H9 (cell line): ENCODE measurements around the gene LDLRAD4. TPM values are rescaled to one million over a fixed set of nuclear protein-coding genes. Genes with fewer than 3 reads are reported as not detected.

Experiments
- DNase-seq: peaks from one replicate; pipeline ENCODE4 v3.0.0-alpha.2; 2017
- H2AFZ ChIP-seq: one replicate; pipeline ENCODE4 v1.6.1; 2013; ENCODE audit warnings: mild to moderate bottlenecking, low read length, control low read depth, moderate library complexity
- H2AK5ac ChIP-seq: 2 replicates; pipeline ENCODE4 v1.6.1; 2013; ENCODE audit warnings: low read length, control low read depth, mixed read lengths; ENCODE audit not compliant: insufficient read length
- H2BK120ac ChIP-seq: one replicate; pipeline ENCODE4 v1.6.1; 2013; ENCODE audit warnings: low read depth, mild to moderate bottlenecking, low read length, control low read depth, inconsistent platforms; ENCODE audit not compliant: poor library complexity, severe bottlenecking
- H2BK12ac ChIP-seq: 2 replicates; pipeline ENCODE4 v1.6.1; 2013; ENCODE audit warnings: low read length, control low read depth, mixed read lengths, low read depth; ENCODE audit not compliant: insufficient read length
- H2BK15ac ChIP-seq: 2 replicates; pipeline ENCODE4 v1.6.1; 2013; ENCODE audit warnings: low read depth, low read length, control low read depth
- H2BK20ac ChIP-seq: one replicate; pipeline ENCODE4 v1.6.1; 2013; ENCODE audit warnings: low read depth, mild to moderate bottlenecking, low read length, control low read depth, inconsistent platforms; ENCODE audit not compliant: poor library complexity, severe bottlenecking
- H2BK5ac ChIP-seq: 2 replicates; pipeline ENCODE4 v1.6.1; 2013; ENCODE audit warnings: low read length, control low read depth, mixed read lengths; ENCODE audit not compliant: insufficient read length
- H3K14ac ChIP-seq: 2 replicates; pipeline ENCODE4 v1.6.1; 2013; ENCODE audit warnings: low read length, control low read depth; ENCODE audit not compliant: insufficient read depth
- H3K18ac ChIP-seq: 2 replicates; pipeline ENCODE4 v1.6.1; 2013; ENCODE audit warnings: low read depth, mild to moderate bottlenecking, mixed read lengths, low read length, control low read depth; ENCODE audit not compliant: insufficient read length
- H3K23ac ChIP-seq: 2 replicates; pipeline ENCODE4 v1.6.1; 2013; ENCODE audit warnings: low read length, control low read depth, mixed read lengths, low read depth; ENCODE audit not compliant: insufficient read length
- H3K23me2 ChIP-seq: 2 replicates; pipeline ENCODE4 v1.6.1; 2013; ENCODE audit warnings: low read depth, mild to moderate bottlenecking, mixed read lengths, low read length, control low read depth; ENCODE audit not compliant: insufficient read length, poor library complexity, severe bottlenecking
- H3K27ac ChIP-seq: 2 replicates; pipeline ENCODE4 v1.5.1; 2013; ENCODE audit warnings: low read length, control low read depth, mixed read lengths, low read depth; ENCODE audit not compliant: insufficient read length
- H3K27me3 ChIP-seq: 2 replicates; pipeline ENCODE4 v1.6.1; 2013; ENCODE audit warnings: low read length, control low read depth, inconsistent platforms; ENCODE audit not compliant: insufficient read depth
- H3K4ac ChIP-seq: 2 replicates; pipeline ENCODE4 v1.6.1; 2013; ENCODE audit warnings: low read depth, mild to moderate bottlenecking, control low read depth, inconsistent platforms, low read length, moderate library complexity
- H3K4me1 ChIP-seq: 2 replicates; pipeline ENCODE4 v1.6.1; 2013; ENCODE audit warnings: low read length, control low read depth, inconsistent platforms; ENCODE audit not compliant: insufficient read depth
- H3K4me2 ChIP-seq: 2 replicates; pipeline ENCODE4 v1.6.1; 2013; ENCODE audit warnings: low read length, control low read depth, mixed read lengths; ENCODE audit not compliant: insufficient read length, insufficient read depth
- H3K56ac ChIP-seq: 2 replicates; pipeline ENCODE4 v1.6.1; 2013; ENCODE audit warnings: low read depth, mild to moderate bottlenecking, mixed read lengths, low read length, control low read depth; ENCODE audit not compliant: insufficient read length
- H3K79me1 ChIP-seq: 2 replicates; pipeline ENCODE4 v1.6.1; 2013; ENCODE audit warnings: low read depth, mild to moderate bottlenecking, moderate library complexity, low read length, control low read depth, inconsistent platforms; ENCODE audit not compliant: insufficient read depth, poor library complexity, severe bottlenecking
- H3K79me2 ChIP-seq: 2 replicates; pipeline ENCODE4 v1.6.1; 2013; ENCODE audit warnings: low read length, control low read depth, inconsistent platforms; ENCODE audit not compliant: insufficient read depth
- H3K9ac ChIP-seq: 2 replicates; pipeline ENCODE4 v1.6.1; 2013; ENCODE audit warnings: low read length, control low read depth, mixed read lengths; ENCODE audit not compliant: insufficient read length; ENCODE audit errors: extremely low read depth
- H3K9me3 ChIP-seq: one replicate; pipeline ENCODE4 v1.6.1; 2013; ENCODE audit warnings: low read depth, low read length, inconsistent platforms; ENCODE audit not compliant: control insufficient read depth
- H3T11ph ChIP-seq: one replicate; pipeline ENCODE4 v1.6.1; 2013; ENCODE audit warnings: mild to moderate bottlenecking, low read length, control low read depth, inconsistent platforms
- H4K20me1 ChIP-seq: one replicate; pipeline ENCODE4 v1.6.1; 2013; ENCODE audit not compliant: control insufficient read depth, insufficient read length, insufficient read depth
- H4K5ac ChIP-seq: 2 replicates; pipeline ENCODE4 v1.6.1; 2013; ENCODE audit warnings: low read depth, mild to moderate bottlenecking, mixed read lengths, low read length, control low read depth; ENCODE audit not compliant: insufficient read length
- H4K8ac ChIP-seq: replicated peaks from 2 replicates; pipeline ENCODE4 v1.6.1; 2013; ENCODE audit warnings: low read length, control low read depth, mixed read lengths, low read depth; ENCODE audit not compliant: insufficient read length
- H4K91ac ChIP-seq: 2 replicates; pipeline ENCODE4 v1.6.1; 2013; ENCODE audit warnings: low read depth, mild to moderate bottlenecking, moderate library complexity, mixed read lengths, low read length, control low read depth; ENCODE audit not compliant: insufficient read length
- H3K27ac Mint-ChIP-seq, 3 experiments: 2 replicates in 2 of 3; 3 replicates in 1 of 3; pipeline ENCODE4 v1.8.0; 2020 to 2021; ENCODE audit warnings: mixed read lengths in 3 of 3, mild to moderate bottlenecking in 1 of 3, moderate library complexity in 1 of 3
- H3K27me3 Mint-ChIP-seq: 2 replicates; pipeline ENCODE4 v1.8.0; 2021; ENCODE audit warnings: low read depth, mild to moderate bottlenecking, moderate library complexity, mixed read lengths
- H3K36me3 Mint-ChIP-seq, 3 experiments: 2 replicates in 2 of 3; 3 replicates in 1 of 3; pipeline ENCODE4 v1.8.0; 2020 to 2021; ENCODE audit warnings: low read depth in 3 of 3, mixed read lengths in 3 of 3; ENCODE audit not compliant: insufficient read depth in 1 of 3
- H3K4me1 Mint-ChIP-seq, 2 experiments: 2 replicates each; pipeline ENCODE4 v1.8.0; 2020; ENCODE audit warnings: mixed read lengths in 2 of 2
- H3K4me3 Mint-ChIP-seq, 2 experiments: 2 replicates in 1 of 2; 3 replicates in 1 of 2; pipeline ENCODE4 v1.8.0; 2020 to 2021; ENCODE audit warnings: mild to moderate bottlenecking in 2 of 2, mixed read lengths in 2 of 2, moderate library complexity in 1 of 2
- H3K9me3 Mint-ChIP-seq, 2 experiments: 2 replicates in 1 of 2; 3 replicates in 1 of 2; pipeline ENCODE4 v1.8.0; 2020; ENCODE audit warnings: mild to moderate bottlenecking in 2 of 2, mixed read lengths in 2 of 2, moderate library complexity in 1 of 2
- CTCF ChIP-seq: fragments of 200-600 bp; sonication (generic); conservative IDR thresholded peaks from 3 replicates; pipeline ENCODE4 v1.8.0; 2021; ENCODE audit warnings: antibody characterized with exemption, mild to moderate bottlenecking
- WGBS: extraction: QIAGEN DNeasy Blood & Tissue Kit; methylation state at CpG from one replicate; pipeline ENCODE4 v1.1.7; 2013; ENCODE audit warnings: missing lambda C conversion rate, low lambda C conversion rate, mixed read lengths; ENCODE audit not compliant: insufficient read length; ENCODE audit errors: extremely low coverage; 5-methylcytosine and 5-hydroxymethylcytosine counted together
- total RNA-seq: library from RNA; stranded (reverse); gene quantifications from 2 replicates; pipeline ENCODE4 v1.2.1, GENCODE V29; 2021

The LDLRAD4 gene
- total RNA-seq, 1 experiment from 2014 or later = 3.9 TPM

- Histone ChIP-seq H2BK5ac (no peak overlapping the region), H3K4me1 (no peaks in the 10 kb centered on the region), H3K27me3 (no peaks in the 10 kb centered on the region), H4K5ac (no peak overlapping the region), H3K9me3 (no peaks in the 10 kb centered on the region), H3T11ph (no peak overlapping the region), H3K4me2 (no peak overlapping the region), H3K18ac (no peak overlapping the region), H3K27ac (no peak overlapping the region), H2BK20ac (no peak overlapping the region), H3K56ac (no peak overlapping the region), H3K4ac (no peak overlapping the region), H3K14ac (no peak overlapping the region; the same call in 1 of the 2 replicates), H3K79me2 (no peaks in the 10 kb centered on the region), H2AK5ac (no peak overlapping the region), H2BK15ac (no peak overlapping the region), H3K9ac (no peak overlapping the region), H3K79me1 (no peaks in the 10 kb centered on the region), H4K91ac (no peak overlapping the region), H3K23ac (no peak overlapping the region), H4K20me1 (no peaks in the 10 kb centered on the region), H3K23me2 (no peaks in the 10 kb centered on the region), H2BK12ac (no peak overlapping the region), H2AFZ (no peak overlapping the region), H4K8ac (no peak overlapping the region), H2BK120ac (no peak overlapping the region)
- no peaks in the 10 kb centered on the region for H3K9me3 Mint-ChIP-seq
- peaks cover 10 to 12% of the 10 kb centered on the region in 2 experiments for H3K4me1 Mint-ChIP-seq
- no peak overlapping the region for H3K4me3 Mint-ChIP-seq
- H3K27me3 Mint-ChIP-seq = no peaks in the 10 kb centered on the region
- H3K27ac Mint-ChIP-seq = no peak overlapping the region; a peak in 2 of 7 replicates
- H3K36me3 Mint-ChIP-seq = no peaks in the 10 kb centered on the region
- DNase-seq = no peak
- no peak for TF ChIP-seq CTCF
- WGBS = no CpG with 5 or more reads among the region's 14 CpGs
Observed at GRCh38 chr18:13568443-13569392, 350.2 kb downstream of the LDLRAD4 start.
